ENCODE results near the gene OPN1MW3.
A peak's percentile ranks its signal among the peaks of the same experiment; 100 is the strongest.

The OPN1MW3 gene

DNA sequence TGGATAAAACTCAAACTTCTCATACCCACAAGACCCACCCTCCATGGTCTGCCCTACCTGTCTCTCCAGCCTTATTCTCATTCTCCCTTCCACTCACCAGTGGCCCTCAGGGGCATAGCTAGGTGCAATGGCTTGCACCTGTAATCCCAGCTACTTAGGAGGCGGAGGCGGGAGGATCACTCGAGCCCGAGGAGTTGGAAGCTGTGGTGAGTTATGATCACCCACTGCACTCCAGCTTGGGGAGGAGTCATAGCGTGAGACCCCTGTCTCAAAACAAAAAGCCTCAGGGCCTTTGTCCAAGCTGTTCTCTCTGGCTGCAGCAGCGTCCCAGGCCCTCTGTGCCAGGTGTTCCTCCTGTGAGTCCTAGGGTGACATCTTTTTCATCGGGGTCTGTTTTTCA is 54.7 kb downstream of the OPN1MW3 start:
- no peak overlapping the region for H3K4me3 ChIP-seq (ENCODE audit: low read depth, low read length)
- TF ChIP-seq CTCF (IDR thresholded peaks at IDR 0.05; ENCODE audit: low read depth, low read length), result no peak

DNA sequence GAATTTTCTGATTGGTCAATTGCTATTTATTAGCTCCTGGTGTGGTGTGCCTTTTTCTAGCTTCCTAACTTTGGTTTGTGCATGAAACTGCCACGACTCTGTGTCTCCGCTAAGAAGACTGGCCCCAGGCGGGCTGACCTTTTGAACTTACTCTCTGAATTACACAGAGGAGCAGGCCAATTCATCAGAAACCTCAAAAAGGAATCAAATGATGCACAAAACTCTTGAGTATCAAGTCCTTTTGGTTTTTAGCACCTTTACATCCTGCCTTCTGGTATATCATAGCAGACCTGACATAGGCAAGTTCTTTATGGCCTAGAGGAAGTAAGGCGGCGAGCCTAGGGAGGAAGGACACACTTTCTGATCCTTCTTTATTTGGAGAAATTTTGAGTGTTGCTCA is 55.8 kb downstream of the OPN1MW3 start:
- no peak overlapping the region for H3K4me3 ChIP-seq (ENCODE audit: low read depth, low read length)
- no peak for TF ChIP-seq CTCF (IDR thresholded peaks at IDR 0.05; ENCODE audit: low read depth, low read length)

DNA sequence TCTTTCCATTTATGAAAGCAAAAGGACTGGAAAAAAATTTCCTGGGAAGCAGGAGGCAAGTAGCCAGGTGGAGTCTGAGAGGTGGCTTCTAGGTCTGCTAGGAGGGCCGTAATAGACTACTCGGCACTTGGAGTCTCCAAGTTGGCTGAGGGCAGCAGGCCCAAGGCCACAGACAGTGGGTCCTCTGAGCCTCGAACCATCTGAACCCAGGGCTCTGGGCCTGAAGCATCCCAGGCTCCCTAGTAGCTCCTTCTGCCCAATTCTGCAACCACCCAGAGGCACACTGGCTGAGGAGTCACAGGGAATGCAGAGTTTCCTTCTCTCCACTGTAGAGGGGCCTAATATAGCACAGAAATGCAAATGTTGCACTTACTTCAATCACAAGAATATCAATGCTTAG is 58.0 kb downstream of the OPN1MW3 start:
- H3K4me3 ChIP-seq (ENCODE audit: low read depth, low read length), result no peak overlapping the region
- TF ChIP-seq CTCF (IDR thresholded peaks at IDR 0.05; ENCODE audit: low read depth, low read length), result no peak

DNA sequence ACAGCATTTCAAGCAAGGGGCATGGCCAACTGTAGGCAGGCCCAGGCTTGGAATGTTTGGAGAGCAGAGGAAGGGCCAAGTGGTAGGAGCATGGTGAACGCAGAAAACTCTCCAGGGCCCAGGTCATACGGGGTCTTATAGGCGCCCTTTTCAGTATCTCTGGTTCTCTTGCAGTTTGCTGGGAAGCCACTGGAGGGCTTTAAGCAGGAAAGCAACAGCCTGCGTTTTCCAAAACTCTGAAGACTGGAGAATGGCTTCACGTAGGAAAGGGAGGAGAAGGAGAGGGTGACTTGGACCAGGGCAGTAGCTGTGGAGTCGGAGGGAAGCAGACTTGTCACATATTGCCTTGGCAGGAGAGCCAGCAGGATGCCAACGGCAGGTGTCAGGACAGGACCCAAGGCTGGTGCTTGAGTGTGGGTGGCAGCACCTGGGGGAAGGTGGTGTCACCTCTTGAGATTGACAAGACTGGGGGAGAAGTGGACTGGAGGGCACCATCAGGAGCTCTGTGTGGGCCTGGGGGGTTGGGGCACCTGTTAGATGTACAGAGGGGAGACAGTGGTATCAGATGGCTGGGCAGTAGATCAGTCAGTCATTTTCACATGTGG is 60.1 kb downstream of the OPN1MW3 start:
- no peak overlapping the region for H3K4me3 ChIP-seq (ENCODE audit: low read depth, low read length)
- peak; percentile 63 for TF ChIP-seq CTCF (IDR thresholded peaks at IDR 0.05; ENCODE audit: low read depth, low read length)

DNA sequence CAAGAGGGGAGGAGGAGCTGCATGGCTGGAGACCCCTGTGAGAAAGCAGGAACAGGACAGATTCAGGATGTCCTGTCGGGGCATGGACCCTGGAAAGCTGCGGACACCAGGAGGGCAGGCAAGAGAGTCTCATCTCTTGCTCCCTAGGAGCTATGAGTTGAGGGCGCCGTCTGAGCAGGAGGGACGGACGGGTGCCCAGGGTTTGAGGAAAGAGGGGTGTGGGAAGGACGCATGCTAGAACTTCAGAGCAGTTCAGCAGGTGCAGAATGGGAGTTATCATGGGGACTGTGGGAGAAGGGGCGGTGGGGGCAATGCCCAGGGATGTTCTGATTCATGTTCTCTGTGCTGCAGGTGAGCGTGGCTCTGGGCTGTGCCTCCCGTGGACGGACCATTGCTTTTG is 63.0 kb downstream of the OPN1MW3 start:
- no peak for TF ChIP-seq CTCF (IDR thresholded peaks at IDR 0.05; ENCODE audit: low read depth, low read length)
- H3K4me3 ChIP-seq (ENCODE audit: low read depth, low read length), result no peak overlapping the region

Measured in WI38 (cell line).